Stimulated activated CD8-positive, alpha-beta memory T cell treated with anti-CD3 and anti-CD28 coated beads, Interleukin-2, amount 100 ng/mL, for 48 hours (primary cell): ENCODE data around the gene OLFM3.

Experiments
- DNase-seq, 2 donors: peaks; one replicate each; pipeline ENCODE4 v3.0.0-alpha.2; 2020; ENCODE audit warnings: low read depth in 2 of 2

The OLFM3 gene

DNA sequence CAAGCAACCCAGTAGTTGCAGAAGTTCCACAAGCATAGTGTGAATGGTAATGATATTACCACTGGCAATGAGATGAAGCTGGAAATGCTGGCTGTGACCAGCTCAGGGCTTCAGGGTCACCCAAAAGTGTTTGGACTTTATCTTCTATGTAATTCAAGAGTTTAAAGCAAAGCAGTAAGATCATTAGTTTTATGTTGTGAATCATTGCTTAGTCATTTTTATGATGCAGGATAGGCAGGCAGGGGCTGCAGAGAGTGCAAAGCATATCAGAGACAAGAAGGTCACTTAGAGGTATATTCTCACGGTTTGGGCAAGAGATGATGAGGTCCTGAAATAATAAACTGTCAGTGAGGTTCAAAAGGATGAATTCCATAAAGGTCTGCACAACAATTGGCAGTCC, 147.4 kb downstream of the OLFM3 start:
- DNase-seq = no peak

- DNase-seq = no peak
These were observed 149.1 kb downstream of the OLFM3 start for GRCh38 chr1:101847626-101848025.

DNA sequence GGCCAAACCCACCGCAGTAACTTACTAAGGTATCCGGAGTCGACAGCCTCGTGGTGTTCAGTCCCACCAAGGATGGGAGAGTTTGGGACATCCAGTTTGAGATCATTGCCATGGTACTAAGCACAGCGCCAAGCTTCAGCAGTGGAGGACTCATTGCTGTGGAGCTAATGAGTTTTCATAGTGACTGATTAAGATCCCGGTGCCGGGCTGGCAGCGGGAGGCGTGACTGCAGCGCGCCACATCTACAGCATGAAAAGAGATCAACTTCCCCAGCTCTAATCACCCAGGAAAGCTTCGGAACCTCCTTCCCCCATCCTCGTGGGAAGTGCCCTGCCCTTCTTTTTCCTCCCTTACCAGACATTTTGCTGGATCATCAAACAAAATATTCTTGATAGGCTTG, 149.9 kb downstream of the OLFM3 start:
- no peak for DNase-seq

- no peak for DNase-seq
These were observed 153.6 kb downstream of the OLFM3 start for GRCh38 chr1:101843160-101843559.

DNA sequence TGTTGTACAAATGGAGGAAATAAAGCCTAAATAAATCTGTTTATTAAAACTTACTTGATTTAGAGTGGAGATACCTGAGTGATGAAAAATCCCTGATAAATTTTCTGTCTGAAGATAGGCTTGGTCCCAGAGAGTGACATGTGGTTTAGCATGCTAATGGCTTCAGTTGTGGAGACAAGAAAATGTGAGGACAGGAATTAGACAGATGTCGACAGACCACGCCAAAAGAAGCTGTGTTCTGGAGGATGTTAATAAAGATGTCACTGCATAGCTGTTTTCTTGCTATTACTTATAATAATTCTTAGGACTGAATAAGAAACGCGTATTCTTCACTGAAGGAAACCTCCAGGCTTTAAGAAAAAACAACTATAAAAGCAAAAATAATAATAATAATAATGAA, 154.9 kb downstream of the OLFM3 start:
- no peak for DNase-seq

DNA sequence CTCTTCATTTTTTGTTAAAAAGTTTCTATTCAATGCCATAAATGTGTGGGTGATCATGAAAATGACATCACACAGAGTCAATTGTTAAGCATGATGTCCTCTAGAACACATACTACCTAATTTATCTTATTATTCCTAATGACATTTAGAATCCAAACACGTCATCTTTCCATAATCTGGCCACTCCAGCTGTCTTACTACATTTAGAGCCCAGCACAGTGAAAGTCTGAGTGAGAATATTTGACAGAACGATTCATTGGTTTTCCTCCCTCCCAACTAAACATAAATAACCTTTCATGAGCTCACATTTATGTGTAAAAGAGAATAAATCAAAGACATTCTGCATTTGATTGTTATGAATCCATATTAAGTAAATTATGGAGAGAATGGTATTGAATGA, 160.7 kb downstream of the OLFM3 start:
- DNase-seq = no peak

GRCh38 chr1:101833312-101833711, 163.4 kb downstream of the OLFM3 start:
- no peak for DNase-seq

- no peak for DNase-seq
These were observed 170.3 kb downstream of the OLFM3 start for GRCh38 chr1:101826416-101826815.

- DNase-seq = no peak
These were observed 176.7 kb downstream of the OLFM3 start for GRCh38 chr1:101820071-101820470.

DNA sequence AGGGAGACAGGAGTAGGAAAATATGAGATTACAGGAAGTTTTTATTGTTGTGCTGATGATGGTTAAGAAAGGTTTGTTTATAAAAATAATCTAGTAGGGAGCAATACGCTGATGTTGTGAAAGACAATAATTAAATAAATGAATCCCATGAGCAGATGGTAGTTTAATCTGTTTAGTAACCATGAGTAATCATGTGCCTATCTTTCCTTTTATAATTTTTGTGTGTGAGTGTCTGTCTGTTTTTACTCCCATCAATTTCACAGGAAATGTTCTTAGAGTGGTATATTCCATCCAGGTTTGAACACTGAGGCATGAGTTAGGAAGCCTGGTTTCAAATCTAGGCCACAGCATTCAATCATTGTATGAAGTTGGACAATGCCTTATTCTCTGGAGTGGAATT, 180.5 kb downstream of the OLFM3 start:
- no peak for DNase-seq

- no peak for DNase-seq
These were observed 198.3 kb downstream of the OLFM3 start for GRCh38 chr1:101798417-101798816.

- DNase-seq = no peak
These were observed 199.0 kb downstream of the OLFM3 start for GRCh38 chr1:101797722-101798121.

DNA sequence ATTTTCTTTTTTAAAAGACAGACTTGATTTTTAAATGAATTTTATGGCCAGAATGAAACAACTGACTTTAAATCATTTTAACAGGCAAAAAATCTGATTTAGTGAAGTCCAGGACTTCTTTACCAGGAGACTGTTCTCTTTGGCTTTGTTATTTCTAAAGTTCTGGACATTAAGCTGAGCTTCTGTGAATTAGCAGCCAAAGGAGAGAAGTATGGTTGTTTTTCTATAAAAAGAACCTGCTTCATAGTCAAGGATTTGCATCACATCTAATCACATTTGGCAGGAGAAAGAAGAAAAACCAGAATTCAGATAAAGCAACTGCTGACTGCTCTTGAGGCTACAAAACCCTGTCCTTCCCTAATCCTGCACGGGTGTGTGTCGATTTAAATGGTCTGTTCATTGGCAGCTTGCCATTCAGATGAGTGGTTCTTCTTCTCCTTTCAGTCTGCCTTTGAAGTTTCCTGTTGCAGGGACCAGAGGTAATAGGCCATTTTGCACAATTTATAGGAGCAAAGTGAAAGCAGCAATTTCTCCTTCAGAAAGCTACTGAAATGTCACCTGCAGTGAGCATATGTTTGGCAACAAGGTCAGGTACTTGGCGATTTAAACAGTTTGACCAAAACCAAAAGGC, 215.4 kb downstream of the OLFM3 start:
- no peak for DNase-seq

DNA sequence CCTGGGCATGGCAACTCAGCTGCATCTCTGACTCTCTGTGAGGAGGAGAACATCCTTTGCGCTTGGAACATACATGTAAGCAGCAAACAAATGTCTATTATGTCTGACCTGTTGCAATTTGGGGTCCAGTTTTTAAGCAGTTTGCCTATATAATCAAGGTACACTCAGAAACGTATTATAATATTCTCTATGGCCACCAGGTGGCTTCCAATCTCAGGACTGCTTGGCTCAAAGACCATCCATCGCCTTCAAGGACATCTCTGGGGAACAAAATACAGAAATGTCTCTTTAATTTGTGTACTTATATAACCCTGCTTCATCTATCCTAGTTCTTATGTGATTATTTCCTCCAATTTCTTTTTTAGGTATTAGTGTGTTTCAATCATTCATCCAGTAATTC, 227.2 kb downstream of the OLFM3 start:
- no peak for DNase-seq

DNA sequence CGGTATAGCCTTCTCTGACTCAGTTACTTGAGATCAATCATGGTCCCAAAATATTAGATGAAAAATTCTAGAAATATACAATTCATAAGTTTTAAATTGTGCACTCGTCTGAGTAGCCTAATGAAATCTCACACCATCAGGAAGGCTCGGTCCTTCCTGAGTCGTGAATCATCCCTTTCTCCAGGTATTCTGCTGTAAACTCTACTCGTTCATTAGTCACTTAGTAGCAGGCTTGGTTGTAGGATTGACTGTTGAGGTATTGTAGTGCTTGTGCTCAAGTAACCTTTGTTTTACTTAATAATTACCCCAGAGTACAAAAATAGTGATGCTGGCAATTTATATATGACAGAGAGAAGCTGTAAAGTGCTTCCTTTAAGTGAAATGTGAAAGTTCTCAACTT, 238.7 kb downstream of the OLFM3 start:
- no peak for DNase-seq

DNA sequence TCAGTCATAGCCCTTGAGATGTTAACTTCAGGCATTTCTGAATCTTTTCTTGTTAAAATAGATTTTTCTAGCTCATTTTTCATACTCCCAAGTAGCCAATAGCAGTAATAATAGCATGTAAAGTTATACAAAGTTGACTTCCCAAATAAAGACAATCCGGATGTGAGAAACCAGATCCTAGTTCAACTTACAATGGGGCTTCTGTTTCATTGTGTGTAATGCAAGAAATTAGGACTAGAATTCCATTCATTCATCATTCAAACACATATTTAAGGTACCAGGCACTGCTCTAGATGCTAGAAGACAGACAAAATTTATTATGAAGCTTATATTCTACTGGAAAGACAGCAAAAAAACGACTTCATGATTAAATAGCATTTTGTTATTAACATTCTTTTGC, 240.3 kb downstream of the OLFM3 start:
- DNase-seq = no peak
